Measurements from ENCODE around the gene GNPTG. TPM values are rescaled to one million over a fixed set of nuclear protein-coding genes. Genes with fewer than 3 reads are reported as not detected.

The GNPTG gene
- total and polyA plus RNA-seq, 2 of the 8 experiments (the other 6 are each of a cell fraction or from before 2014, with no cell fraction given) = 26.2 to 51.2 TPM

DNA sequence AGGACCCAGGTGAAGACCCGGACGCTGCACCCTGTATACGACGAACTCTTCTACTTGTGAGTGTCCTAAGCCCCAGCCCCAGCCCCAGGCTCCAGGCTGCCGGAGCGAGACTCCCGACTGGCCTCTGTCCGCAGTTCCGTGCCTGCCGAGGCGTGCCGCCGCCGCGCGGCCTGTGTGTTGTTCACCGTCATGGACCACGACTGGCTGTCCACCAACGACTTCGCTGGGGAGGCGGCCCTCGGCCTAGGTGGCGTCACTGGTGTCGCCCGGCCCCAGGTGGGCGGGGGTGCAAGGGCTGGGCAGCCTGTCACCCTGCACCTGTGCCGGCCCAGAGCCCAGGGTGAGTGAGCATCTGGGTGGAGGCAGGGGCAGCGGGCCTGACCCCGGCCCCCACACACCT, 3.8 kb upstream of the GNPTG start:
- peaks cover 18% of the 10 kb centered on the region for H3K23me2 ChIP-seq (ENCODE audit: low read depth, low read length)
- H2BK5ac ChIP-seq (ENCODE audit: low read depth, low read length) = no peak overlapping the region
- WGBS, 2 experiments (ENCODE audit: extremely low coverage in 1 of 2, insufficient coverage in 1 of 2, insufficient read length in 1 of 2, insufficient replicate concordance in 2 of 2, low coverage in 1 of 2, low lambda C conversion rate in 2 of 2, missing lambda C conversion rate in 1 of 2) = 89% methylated on average over 28 of the region's 29 CpGs; no CpG with 5 or more reads in 1 of the 2 experiments
- no peaks in the 10 kb centered on the region for H3K9me3 ChIP-seq (ENCODE audit: insufficient read depth in 2 of 2, low read depth in 1 of 2, low read length in 1 of 2)
- ChIA-PET CTCF (ENCODE audit: partially characterized antibody) (interaction anchor here (0.6 to 11.1 kb wide), 7 partner anchors 9 to 711 kb away, joined by 3 to 52 read pairs (median 3); partner anchors contain the start of gene BAIAP3), POLR2A (ENCODE audit: partially characterized antibody) (interaction anchor here (0.9 to 3.0 kb wide), 4 partner anchors 10 to 431 kb away, joined by 3 to 19 read pairs (median 8); no protein-coding TSS in a partner anchor)
- H4K8ac ChIP-seq (ENCODE audit: extremely low read depth, insufficient read depth, low read length) = no peak overlapping the region
- H3K4me3 ChIP-seq (ENCODE audit: extremely low read depth in 1 of 4, insufficient read depth in 2 of 4, low read depth in 3 of 4, low read length in 4 of 4) = no peak overlapping the region
- H3K18ac ChIP-seq (ENCODE audit: extremely low read depth, low read length) = no peak overlapping the region
- H3K4me1 ChIP-seq (replicated peaks in 1 of 4; ENCODE audit: control insufficient read depth in 3 of 4, insufficient read depth in 4 of 4, low read length in 3 of 4) = peaks cover 0 to 13% (median 5%) of the 10 kb centered on the region in 4 experiments; a peak in 5 of 7 replicates
- H3K23ac ChIP-seq (ENCODE audit: insufficient read length) = no peak overlapping the region
- no peak overlapping the region for H2AK5ac ChIP-seq (ENCODE audit: low read depth, low read length)
- no peak overlapping the region for H4K91ac ChIP-seq (replicated peaks; ENCODE audit: insufficient read length, low read length)
- peaks cover 8% of the 10 kb centered on the region; the same call in 1 of the 2 replicates for H3K79me1 ChIP-seq (ENCODE audit: low read depth, low read length)
- H3K27ac ChIP-seq (ENCODE audit: low read depth, low read length) = no peak overlapping the region
- peaks cover 0 to 19% of the 10 kb centered on the region in 2 experiments; a peak in 2 of 4 replicates for H3K79me2 ChIP-seq (ENCODE audit: control insufficient read depth in 1 of 2, insufficient read depth in 2 of 2, low read length in 2 of 2)
- H2BK120ac ChIP-seq (replicated peaks; ENCODE audit: low read depth, low read length) = no peak overlapping the region
- no peak overlapping the region for H3K4ac ChIP-seq (replicated peaks; ENCODE audit: insufficient read length, low read depth, low read length)
- no peak overlapping the region for H2BK12ac ChIP-seq (ENCODE audit: low read depth, low read length)
- H3K36me3 ChIP-seq (ENCODE audit: control insufficient read depth in 2 of 4, insufficient read depth in 4 of 4, low read length in 3 of 4) = peaks cover 4 to 9% (median 5%) of the 10 kb centered on the region in 4 experiments; a peak in 4 of 8 replicates
- no peaks in the 10 kb centered on the region; a peak in 2 of 7 replicates for H3K27me3 ChIP-seq (replicated peaks in 1 of 4; ENCODE audit: control insufficient read depth in 3 of 4, extremely low read depth in 1 of 4, insufficient read depth in 3 of 4, low read length in 3 of 4)
- H4K20me1 ChIP-seq (replicated peaks in 1 of 2; ENCODE audit: control insufficient read depth in 1 of 2, insufficient read depth in 2 of 2, low read length in 2 of 2) = peaks cover 0 to 12% of the 10 kb centered on the region in 2 experiments
- no peak overlapping the region for H3K14ac ChIP-seq (ENCODE audit: insufficient read length)
- no peak overlapping the region for H3K56ac ChIP-seq (replicated peaks; ENCODE audit: insufficient read length, low read depth, low read length)
- H4K5ac ChIP-seq (ENCODE audit: insufficient read length, low read depth, low read length) = no peak overlapping the region
- no peak overlapping the region for H3K4me2 ChIP-seq (ENCODE audit: insufficient read depth in 1 of 2, low read depth in 2 of 2, low read length in 2 of 2)
- DNase-seq (ENCODE audit: low read depth in 1 of 2, low spot score in 2 of 2) (no peak), FAIRE-seq (no peak)
- no peak overlapping the region for H3K9ac ChIP-seq (replicated peaks in 1 of 4; ENCODE audit: extremely low read depth in 1 of 4, low read depth in 3 of 4, low read length in 3 of 4)
- H2BK15ac ChIP-seq (ENCODE audit: low read length) = no peak overlapping the region
- H2BK20ac ChIP-seq (ENCODE audit: low read length) = no peak overlapping the region
- H2AFZ ChIP-seq (ENCODE audit: low read length) = no peak overlapping the region
- TF ChIP-seq POLR2AphosphoS5 (IDR thresholded peaks at IDR 0.05; ENCODE audit: low read depth, low read length) (no peak), NRF1 (IDR thresholded peaks at IDR 0.05; ENCODE audit: low read depth, low read length) (no peak), SIX5 (IDR thresholded peaks at IDR 0.05; ENCODE audit: low read depth, low read length) (no peak), EGR1 (IDR thresholded peaks at IDR 0.05; ENCODE audit: borderline replicate concordance, low read depth, low read length) (no peak), HDAC2 (IDR thresholded peaks at IDR 0.05; ENCODE audit: borderline replicate concordance in 1 of 2, low read depth in 2 of 2, low read length in 2 of 2) (no peak), SP1 (IDR thresholded peaks at IDR 0.05; ENCODE audit: low read depth, low read length) (no peak), EZH2 (IDR thresholded peaks at IDR 0.05; ENCODE audit: low read depth, low read length, severe bottlenecking) (no peak), CTBP2 (IDR thresholded peaks at IDR 0.05; ENCODE audit: borderline replicate concordance, insufficient read depth, insufficient read length, low read length) (no peak), RAD21 (IDR thresholded peaks at IDR 0.05 in 1 of 2, conservative IDR thresholded peaks at IDR 0.05 in 1 of 2; ENCODE audit: low read depth in 2 of 2, low read length in 2 of 2) (no peak)
- TF ChIP-seq, protein P1, sequence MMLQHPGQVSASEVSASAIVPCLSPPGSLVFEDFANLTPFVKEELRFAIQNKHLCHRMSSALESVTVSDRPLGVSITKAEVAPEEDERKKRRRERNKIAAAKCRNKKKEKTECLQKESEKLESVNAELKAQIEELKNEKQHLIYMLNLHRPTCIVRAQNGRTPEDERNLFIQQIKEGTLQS (IDR thresholded peaks at IDR 0.05; ENCODE audit: insufficient read depth, low read depth, low read length) = no peak
